SK-N-MC (cell line): ENCODE results near the gene CYRIA.

Experiments used
- EZH2 ChIP-seq: fragments of 200-600 bp; sonication (generic); IDR thresholded peaks from one replicate; pipeline ENCODE4 v1.6.1; 2017; ENCODE audit warnings: antibody characterized with exemption
- FOXP2 ChIP-seq: optimal IDR thresholded peaks from 2 replicates; pipeline ENCODE3; 2011; ENCODE audit warnings: mild to moderate bottlenecking, moderate library complexity; ENCODE audit not compliant: insufficient read depth; ENCODE audit errors: extremely low read length, control extremely low read depth
- POLR2AphosphoS5 ChIP-seq: IDR thresholded peaks from 2 replicates; pipeline ENCODE4 v1.6.1; 2012; ENCODE audit warnings: mild to moderate bottlenecking, low read depth, low read length, borderline replicate concordance

DNA sequence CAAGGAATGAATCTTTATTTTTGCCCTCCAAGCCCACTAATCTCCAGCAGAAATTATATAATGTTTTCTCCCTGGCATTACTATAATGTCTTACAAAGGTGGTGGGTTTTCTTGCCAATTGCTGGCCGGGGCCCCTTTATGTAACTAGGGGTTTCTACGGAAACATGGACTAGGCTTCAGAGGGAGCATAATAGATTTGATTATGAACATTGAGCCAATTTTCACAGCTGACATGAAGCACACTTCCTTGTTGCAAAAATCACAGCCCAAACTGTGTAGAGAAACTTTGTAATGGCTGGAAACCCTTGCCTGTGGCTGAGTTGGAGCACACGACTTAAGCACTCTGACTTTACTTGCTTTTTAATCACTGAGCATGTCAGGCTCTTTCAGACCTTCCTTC, 3.8 kb upstream of the CYRIA start:
- TF ChIP-seq POLR2AphosphoS5: no peak
- no peak for TF ChIP-seq EZH2
- TF ChIP-seq FOXP2: no peak
